GM19463 (cell line): ENCODE data around the gene ARL8B.
"Not testable (repeated sequence)": the region's sequence is repeated elsewhere in the genome, so short reads cannot be mapped to it uniquely, and the experiment has no call there.

Source experiments
- ATAC-seq: cut with Tn5 transposase; IDR thresholded peaks from one replicate; pipeline ENCODE4 v1.9.1; 2021; ENCODE audit warnings: mild to moderate bottlenecking, moderate library complexity; ENCODE audit not compliant: unreplicated experiment

ARL8B gene

GRCh38 chr3:5106933-5107334, 15.2 kb upstream of the ARL8B start:
- ATAC-seq = not testable (repeated sequence)

GRCh38 chr3:5110337-5110736, 11.8 kb upstream of the ARL8B start:
- ATAC-seq = no peak

- no peak for ATAC-seq
These were observed 10.0 kb upstream of the ARL8B start for GRCh38 chr3:5112043-5112442.

GRCh38 chr3:5113726-5114125, 8.4 kb upstream of the ARL8B start:
- ATAC-seq = not testable (repeated sequence)

GRCh38 chr3:5115506-5116162, 6.5 kb upstream of the ARL8B start:
- peak; percentile 86 for ATAC-seq

GRCh38 chr3:5116538-5116937, 5.6 kb upstream of the ARL8B start:
- ATAC-seq = no peak

GRCh38 chr3:5120446-5120845, 1.6 kb upstream of the ARL8B start:
- ATAC-seq = no peak

- peak; percentile 6 for ATAC-seq
These were observed 932 bp downstream of the ARL8B start for GRCh38 chr3:5122741-5123706.

- ATAC-seq = no peak
These were observed 1.8 kb downstream of the ARL8B start for GRCh38 chr3:5123937-5124336.

GRCh38 chr3:5126586-5126985, 4.5 kb downstream of the ARL8B start:
- ATAC-seq = no peak

- ATAC-seq = no peak
These were observed 6.8 kb downstream of the ARL8B start for GRCh38 chr3:5128849-5129248.

- ATAC-seq = no peak
These were observed 11.3 kb downstream of the ARL8B start for GRCh38 chr3:5133239-5134018.

GRCh38 chr3:5134019-5134391, 11.9 kb downstream of the ARL8B start:
- no peak for ATAC-seq

- ATAC-seq = no peak
These were observed 12.4 kb downstream of the ARL8B start for GRCh38 chr3:5134499-5134898.

- peak; percentile 66 for ATAC-seq
These were observed 14.3 kb downstream of the ARL8B start for GRCh38 chr3:5136211-5136918.

- ATAC-seq = peak; percentile 24
These were observed 14.9 kb downstream of the ARL8B start for GRCh38 chr3:5136919-5137429.

GRCh38 chr3:5138214-5138981, 16.3 kb downstream of the ARL8B start:
- no peak for ATAC-seq

- ATAC-seq = peak; percentile 45
These were observed 18.1 kb downstream of the ARL8B start for GRCh38 chr3:5140230-5140621.

GRCh38 chr3:5140839-5141238, 18.7 kb downstream of the ARL8B start:
- no peak for ATAC-seq

GRCh38 chr3:5141760-5142159, 19.7 kb downstream of the ARL8B start:
- no peak for ATAC-seq
